WERI-Rb-1 (cell line): ENCODE data around the gene COX19.

Experiments
- DNase-seq: peaks from one replicate; pipeline ENCODE4 v3.0.0-alpha.2; 2020
- H3K27ac ChIP-seq: fragments of 250-450 bp; sonication (Bioruptor Pico); 2 replicates; pipeline ENCODE4 v1.5.1; 2020; ENCODE audit warnings: mild to moderate bottlenecking, moderate library complexity
- H3K27me3 ChIP-seq: fragments of 250-450 bp; sonication (Bioruptor Pico); 2 replicates; pipeline ENCODE4 v1.5.1; 2021; ENCODE audit warnings: mild to moderate bottlenecking, low read depth, moderate library complexity; ENCODE audit not compliant: insufficient read depth, severe bottlenecking
- H3K36me3 ChIP-seq: fragments of 250-450 bp; sonication (Bioruptor Pico); 2 replicates; pipeline ENCODE4 v1.5.1; 2020; ENCODE audit warnings: mild to moderate bottlenecking, moderate library complexity
- H3K4me3 ChIP-seq: 2 replicates; pipeline ENCODE4 v1.5.1; 2011; ENCODE audit warnings: low read depth, mild to moderate bottlenecking, control low read depth, low read length
- H3K9me3 ChIP-seq: fragments of 250-450 bp; sonication (Bioruptor Pico); 2 replicates; pipeline ENCODE4 v1.5.1; 2021; ENCODE audit warnings: mild to moderate bottlenecking, moderate library complexity; ENCODE audit not compliant: severe bottlenecking
- CTCF ChIP-seq: IDR thresholded peaks from 2 replicates; pipeline ENCODE4 v1.5.1; 2011; ENCODE audit warnings: low read depth, mild to moderate bottlenecking, control low read depth, inconsistent platforms, low read length

Gene COX19

GRCh38 chr7:921071-921461 is 54.3 kb downstream of the COX19 start:
- no peaks in the 10 kb centered on the region for H3K36me3 ChIP-seq
- H3K9me3 ChIP-seq, result no peaks in the 10 kb centered on the region
- no peak for TF ChIP-seq CTCF
- no peak overlapping the region for H3K4me3 ChIP-seq
- DNase-seq, result no peak
- no peaks in the 10 kb centered on the region for H3K27me3 ChIP-seq
- no peak overlapping the region for H3K27ac ChIP-seq

- no peak overlapping the region for H3K4me3 ChIP-seq
- no peaks in the 10 kb centered on the region for H3K9me3 ChIP-seq
- no peak for DNase-seq
- no peak for TF ChIP-seq CTCF
- no peaks in the 10 kb centered on the region for H3K27me3 ChIP-seq
- H3K27ac ChIP-seq, result no peak overlapping the region
- H3K36me3 ChIP-seq, result no peaks in the 10 kb centered on the region
Measured at GRCh38 chr7:920351-921070, 54.8 kb downstream of the COX19 start.

- Histone ChIP-seq H3K9me3 (no peaks in the 10 kb centered on the region), H3K27me3 (no peaks in the 10 kb centered on the region), H3K4me3 (no peak overlapping the region), H3K36me3 (no peaks in the 10 kb centered on the region), H3K27ac (no peak overlapping the region)
- no peak for DNase-seq
- no peak for TF ChIP-seq CTCF
Measured at GRCh38 chr7:919924-920341, 55.4 kb downstream of the COX19 start.

GRCh38 chr7:919114-919442 is 56.3 kb downstream of the COX19 start:
- Histone ChIP-seq H3K27me3 (no peaks in the 10 kb centered on the region), H3K27ac (no peak overlapping the region), H3K9me3 (no peaks in the 10 kb centered on the region), H3K4me3 (no peak overlapping the region), H3K36me3 (no peaks in the 10 kb centered on the region)
- no peak for TF ChIP-seq CTCF
- DNase-seq, result no peak

- no peak overlapping the region for H3K4me3 ChIP-seq
- no peaks in the 10 kb centered on the region for H3K27me3 ChIP-seq
- no peaks in the 10 kb centered on the region for H3K36me3 ChIP-seq
- H3K9me3 ChIP-seq, result no peaks in the 10 kb centered on the region
- no peak for DNase-seq
- TF ChIP-seq CTCF, result no peak
- no peak overlapping the region for H3K27ac ChIP-seq
Measured at GRCh38 chr7:918441-919113, 56.8 kb downstream of the COX19 start.

GRCh38 chr7:918118-918425 is 57.3 kb downstream of the COX19 start:
- no peaks in the 10 kb centered on the region for H3K9me3 ChIP-seq
- no peak for TF ChIP-seq CTCF
- no peak overlapping the region for H3K4me3 ChIP-seq
- no peak for DNase-seq
- H3K36me3 ChIP-seq, result no peaks in the 10 kb centered on the region
- H3K27ac ChIP-seq, result no peak overlapping the region
- no peaks in the 10 kb centered on the region for H3K27me3 ChIP-seq
